HUES64 (cell line): ENCODE results near the gene HOMER3.

Source experiments
- H3K27ac ChIP-seq: 2 replicates; pipeline ENCODE4 v1.7.0; 2013; ENCODE audit warnings: low read depth, low read length, inconsistent platforms
- H3K27me3 ChIP-seq: 2 replicates; pipeline ENCODE4 v1.6.1; 2013; ENCODE audit warnings: mild to moderate bottlenecking, low read length; ENCODE audit not compliant: insufficient read depth
- H3K36me3 ChIP-seq: 2 replicates; pipeline ENCODE4 v1.6.1; 2013; ENCODE audit warnings: mild to moderate bottlenecking, low read length; ENCODE audit not compliant: insufficient read depth
- H3K4me1 ChIP-seq: 2 replicates; pipeline ENCODE4 v1.6.1; 2013; ENCODE audit warnings: mild to moderate bottlenecking, low read length, moderate library complexity; ENCODE audit not compliant: insufficient read depth
- H3K4me3 ChIP-seq: 2 replicates; pipeline ENCODE4 v1.5.1; 2013; ENCODE audit warnings: mild to moderate bottlenecking, low read length, moderate library complexity
- H3K9ac ChIP-seq: 2 replicates; pipeline ENCODE4 v1.6.1; 2013; ENCODE audit warnings: mild to moderate bottlenecking, low read depth, low read length
- H3K9me3 ChIP-seq: 2 replicates; pipeline ENCODE4 v1.6.1; 2013; ENCODE audit warnings: low read depth, low read length; ENCODE audit not compliant: insufficient read depth
- WGBS: fragments of 150-250, 120-280 bp; methylation state at CpG from one replicate; pipeline ENCODE4 v1.1.7; 2013; ENCODE audit warnings: missing lambda C conversion rate; 5-methylcytosine and 5-hydroxymethylcytosine counted together

HOMER3 gene

GRCh38 chr19:18972851-18973250 lies 31.8 kb upstream of the HOMER3 start:
- no peaks in the 10 kb centered on the region for H3K27me3 ChIP-seq
- no peak overlapping the region for H3K27ac ChIP-seq
- H3K4me3 ChIP-seq = no peak overlapping the region
- WGBS = 92% methylated on average over 5 of the region's 5 CpGs
- no peaks in the 10 kb centered on the region for H3K4me1 ChIP-seq
- no peaks in the 10 kb centered on the region for H3K9me3 ChIP-seq
- no peak overlapping the region for H3K9ac ChIP-seq
- H3K36me3 ChIP-seq = no peaks in the 10 kb centered on the region

- no peaks in the 10 kb centered on the region for H3K9me3 ChIP-seq
- H3K4me3 ChIP-seq = no peak overlapping the region
- H3K27me3 ChIP-seq = no peaks in the 10 kb centered on the region
- WGBS = 89% methylated on average over 12 of the region's 12 CpGs
- no peak overlapping the region for H3K27ac ChIP-seq
- no peaks in the 10 kb centered on the region for H3K36me3 ChIP-seq
- no peak overlapping the region for H3K9ac ChIP-seq
- no peaks in the 10 kb centered on the region for H3K4me1 ChIP-seq
Measured at GRCh38 chr19:18972301-18972811, 31.3 kb upstream of the HOMER3 start.

- WGBS = 92% methylated on average over 13 of the region's 13 CpGs
- H3K9me3 ChIP-seq = no peaks in the 10 kb centered on the region
- no peak overlapping the region for H3K27ac ChIP-seq
- no peaks in the 10 kb centered on the region for H3K27me3 ChIP-seq
- no peak overlapping the region for H3K4me3 ChIP-seq
- no peaks in the 10 kb centered on the region for H3K36me3 ChIP-seq
- H3K4me1 ChIP-seq = no peaks in the 10 kb centered on the region
- no peak overlapping the region for H3K9ac ChIP-seq
Measured at GRCh38 chr19:18969931-18970659, 29.1 kb upstream of the HOMER3 start.

- Histone ChIP-seq H3K4me1 (no peaks in the 10 kb centered on the region), H3K27me3 (no peaks in the 10 kb centered on the region), H3K27ac (no peak overlapping the region), H3K9me3 (no peaks in the 10 kb centered on the region), H3K9ac (no peak overlapping the region), H3K36me3 (no peaks in the 10 kb centered on the region), H3K4me3 (no peak overlapping the region)
- 85% methylated on average over 7 of the region's 11 CpGs for WGBS
Measured at GRCh38 chr19:18967358-18968146, 26.5 kb upstream of the HOMER3 start.

GRCh38 chr19:18966307-18966706 lies 25.3 kb upstream of the HOMER3 start:
- Histone ChIP-seq H3K27ac (no peak overlapping the region), H3K4me1 (no peaks in the 10 kb centered on the region)

GRCh38 chr19:18964121-18964520 lies 23.1 kb upstream of the HOMER3 start:
- H3K4me3 ChIP-seq = no peak overlapping the region
- no peaks in the 10 kb centered on the region for H3K9me3 ChIP-seq
- H3K36me3 ChIP-seq = no peaks in the 10 kb centered on the region
- H3K9ac ChIP-seq = no peak overlapping the region
- H3K4me1 ChIP-seq = no peaks in the 10 kb centered on the region
- H3K27me3 ChIP-seq = no peaks in the 10 kb centered on the region
- no peak overlapping the region for H3K27ac ChIP-seq
- WGBS = 91% methylated on average over 6 of the region's 9 CpGs

More at GRCh38 chr19:18966307-18966706, 25.3 kb upstream of the HOMER3 start:
- WGBS = 54% methylated on average over 4 of the region's 4 CpGs
- Histone ChIP-seq H3K4me3 (no peak overlapping the region), H3K36me3 (no peaks in the 10 kb centered on the region), H3K9me3 (no peaks in the 10 kb centered on the region), H3K27me3 (no peaks in the 10 kb centered on the region), H3K9ac (no peak overlapping the region)

- Histone ChIP-seq H3K36me3 (no peaks in the 10 kb centered on the region), H3K4me1 (no peaks in the 10 kb centered on the region), H3K27me3 (no peaks in the 10 kb centered on the region), H3K9me3 (no peaks in the 10 kb centered on the region), H3K9ac (no peak overlapping the region), H3K4me3 (no peak overlapping the region), H3K27ac (no peak overlapping the region)
- WGBS = 25% methylated on average over 26 of the region's 26 CpGs
Measured at GRCh38 chr19:18961767-18962620, 21.0 kb upstream of the HOMER3 start.

GRCh38 chr19:18960370-18960769 lies 19.4 kb upstream of the HOMER3 start:
- Histone ChIP-seq H3K4me3 (no peak overlapping the region), H3K27ac (no peak overlapping the region), H3K9ac (no peak overlapping the region), H3K4me1 (no peaks in the 10 kb centered on the region), H3K36me3 (no peaks in the 10 kb centered on the region), H3K9me3 (no peaks in the 10 kb centered on the region), H3K27me3 (no peaks in the 10 kb centered on the region)
- 94% methylated on average over 4 of the region's 4 CpGs for WGBS

GRCh38 chr19:18955042-18955441 lies 14.0 kb upstream of the HOMER3 start:
- 89% methylated on average over 2 of the region's 2 CpGs for WGBS
- Histone ChIP-seq H3K27ac (no peak overlapping the region), H3K4me3 (no peak overlapping the region), H3K9ac (no peak overlapping the region), H3K4me1 (no peaks in the 10 kb centered on the region), H3K36me3 (no peaks in the 10 kb centered on the region), H3K27me3 (no peaks in the 10 kb centered on the region), H3K9me3 (no peaks in the 10 kb centered on the region)

GRCh38 chr19:18954094-18954493 lies 13.1 kb upstream of the HOMER3 start:
- Histone ChIP-seq H3K4me3 (no peak overlapping the region), H3K27me3 (no peaks in the 10 kb centered on the region), H3K9me3 (no peaks in the 10 kb centered on the region), H3K4me1 (no peaks in the 10 kb centered on the region), H3K9ac (no peak overlapping the region), H3K27ac (no peak overlapping the region), H3K36me3 (no peaks in the 10 kb centered on the region)
- WGBS = 85% methylated on average over 3 of the region's 3 CpGs
